ENCODE results near the gene TMEM164.

Gene TMEM164

GRCh38 chrX:110081320-110081719 lies 78.4 kb downstream of the TMEM164 start:
- DNase-seq (ENCODE audit: low spot score) = no peak

DNA sequence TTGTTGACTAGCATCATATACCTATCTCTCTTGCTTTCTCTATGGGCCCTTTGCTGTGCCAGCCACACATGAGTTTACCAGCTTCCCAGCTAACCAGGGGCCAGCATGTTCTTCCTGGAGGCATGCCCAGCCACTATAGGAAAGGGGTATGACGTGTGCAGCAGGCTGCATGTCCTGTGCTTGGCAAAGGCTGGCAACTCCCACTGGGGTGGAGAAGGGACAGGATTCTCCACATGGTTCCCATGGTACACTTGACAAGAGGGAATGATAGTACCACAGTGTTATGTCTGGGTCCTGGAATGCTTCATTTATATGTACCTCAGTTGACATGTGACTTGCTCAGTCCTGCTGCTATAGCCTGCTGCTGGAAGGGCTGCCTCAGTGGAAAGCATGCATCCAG lies 78.8 kb downstream of the TMEM164 start:
- DNase-seq (ENCODE audit: low spot score) = no peak

- DNase-seq (ENCODE audit: low spot score) = no peak
Measured at GRCh38 chrX:110082161-110082560, 79.2 kb downstream of the TMEM164 start.

GRCh38 chrX:110086162-110086915 lies 83.4 kb downstream of the TMEM164 start:
- no peak for DNase-seq (ENCODE audit: low spot score)

DNA sequence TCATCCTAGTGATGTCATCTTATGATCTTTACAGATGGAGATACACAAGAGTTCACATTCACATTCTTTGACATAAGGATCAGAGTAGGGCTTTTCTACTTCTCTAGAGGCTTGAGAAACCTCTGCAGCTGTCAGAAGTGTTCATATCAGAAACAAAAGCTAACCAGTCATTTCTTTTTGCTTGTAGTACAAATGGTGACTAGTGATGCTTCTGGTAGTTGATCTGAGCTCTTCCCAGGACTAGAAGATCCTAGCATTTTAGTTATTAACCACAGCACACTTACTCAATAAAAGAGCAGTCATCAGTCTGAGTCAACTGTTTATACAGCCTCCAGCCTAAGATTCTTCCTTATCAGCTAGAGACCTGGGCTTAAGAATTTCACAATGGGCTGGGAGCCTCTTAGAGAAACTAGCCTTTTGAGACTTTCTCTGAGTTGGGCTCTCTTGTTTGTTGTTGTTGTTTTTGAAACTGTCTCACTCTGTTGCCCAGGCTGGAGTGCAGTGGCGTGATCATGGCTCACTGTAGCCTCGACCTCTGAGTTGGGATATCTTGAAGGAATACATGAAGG lies 84.1 kb downstream of the TMEM164 start:
- DNase-seq (ENCODE audit: low spot score) = no peak

- DNase-seq (ENCODE audit: low spot score) = no peak
Measured at GRCh38 chrX:110087485-110088356, 84.8 kb downstream of the TMEM164 start.

DNA sequence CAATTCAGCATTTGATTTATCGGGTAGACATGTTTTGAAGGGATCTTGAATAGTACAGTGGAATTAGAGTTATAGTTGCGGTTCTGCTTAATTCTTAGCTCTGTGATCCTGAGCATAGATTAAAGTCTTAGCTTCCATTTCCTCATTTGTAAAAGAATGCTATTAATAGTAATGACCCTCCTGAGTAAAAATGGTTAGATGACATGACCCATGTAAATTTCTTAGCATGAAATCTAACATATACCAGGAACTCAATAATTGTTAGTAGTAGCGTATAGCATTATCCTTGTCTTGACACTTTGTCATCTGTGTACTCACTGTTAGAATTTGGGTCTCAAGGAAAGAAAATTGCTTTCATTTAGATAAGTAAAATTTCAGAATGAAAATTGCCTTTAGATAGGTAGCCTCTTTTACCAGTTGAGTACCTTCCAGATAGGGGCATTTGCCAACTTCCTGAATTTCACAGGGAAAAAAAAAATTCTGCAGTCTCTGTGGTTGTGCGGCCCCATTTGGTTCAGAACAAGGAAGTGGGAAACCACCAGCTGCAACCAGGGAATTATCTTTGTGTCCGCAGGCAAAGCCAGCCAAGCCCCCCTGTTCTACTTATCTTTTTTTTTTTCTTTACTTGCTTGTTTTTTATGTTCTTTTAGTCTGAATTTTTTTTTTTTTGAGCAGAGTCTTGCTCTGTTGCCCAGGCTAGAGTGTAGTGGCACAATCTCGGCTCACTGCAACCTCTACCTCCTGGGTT lies 86.9 kb downstream of the TMEM164 start:
- no peak for DNase-seq (ENCODE audit: low spot score)

- DNase-seq (ENCODE audit: low spot score) = no peak
Measured at GRCh38 chrX:110097920-110098319, 95.0 kb downstream of the TMEM164 start.

DNA sequence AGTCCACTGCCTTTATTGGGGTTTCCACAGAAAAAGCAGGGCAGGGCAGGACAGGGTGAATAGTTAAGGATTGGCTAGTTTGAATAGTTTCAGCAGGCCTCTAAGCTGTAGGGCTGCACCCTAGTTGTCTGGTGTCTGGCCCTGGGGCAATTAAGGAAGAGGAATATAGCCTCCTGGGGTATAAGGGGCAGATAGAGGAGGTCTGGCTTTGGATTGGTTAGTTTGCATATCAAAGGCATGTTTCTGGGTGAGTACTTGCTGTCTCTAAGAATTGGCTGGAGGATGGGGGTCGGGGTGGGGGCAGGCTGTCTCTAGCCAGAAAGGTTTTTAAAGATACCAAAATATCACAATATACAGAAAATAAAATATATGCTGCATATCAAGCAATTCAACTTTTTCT lies 100.4 kb downstream of the TMEM164 start:
- DNase-seq (ENCODE audit: low spot score) = no peak

DNA sequence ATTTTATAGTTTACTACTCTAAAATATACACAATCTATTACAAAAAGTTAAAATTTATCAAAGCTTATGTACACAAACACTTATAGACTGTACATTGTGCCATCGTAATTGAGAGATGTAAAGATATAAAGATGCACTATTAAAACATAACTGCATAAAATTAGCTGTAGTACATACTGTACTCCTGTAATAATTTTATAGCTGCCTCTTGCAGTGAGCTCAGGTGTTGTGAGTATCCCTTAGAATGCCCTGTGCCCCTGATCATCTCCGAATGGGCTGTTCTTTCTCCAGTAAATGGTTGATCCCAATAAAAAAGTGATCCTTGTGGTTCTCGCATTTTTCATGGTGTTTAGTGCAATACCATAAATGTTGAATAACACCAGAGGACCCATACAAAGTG lies 101.2 kb downstream of the TMEM164 start:
- no peak for DNase-seq (ENCODE audit: low spot score)

GRCh38 chrX:110108381-110108821 lies 105.5 kb downstream of the TMEM164 start:
- DNase-seq (ENCODE audit: low spot score) = no peak

DNA sequence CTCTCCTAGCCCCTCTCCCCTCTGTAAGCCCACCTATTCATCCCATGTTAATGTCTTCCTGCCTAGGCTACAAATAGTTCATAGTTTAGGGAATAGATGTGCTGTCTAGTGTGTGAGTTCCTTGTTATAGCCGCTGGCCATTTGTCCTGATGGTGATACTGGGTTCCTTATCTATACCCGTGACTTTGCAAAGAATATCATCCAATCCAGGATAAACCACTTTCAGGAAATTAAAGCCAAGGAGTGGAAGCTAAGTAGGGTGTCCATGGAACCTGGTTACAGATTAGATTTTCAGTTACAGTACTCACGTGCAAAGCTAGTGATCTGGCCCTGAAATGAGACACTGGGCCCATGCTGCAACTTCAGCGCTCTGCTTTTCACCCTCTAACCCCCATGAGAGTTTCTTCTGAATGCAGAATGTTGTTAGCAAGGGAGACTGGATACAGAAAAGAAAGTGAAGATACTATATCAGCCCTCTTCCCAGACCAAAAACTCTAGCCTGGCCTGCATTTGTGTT lies 111.4 kb downstream of the TMEM164 start:
- DNase-seq (ENCODE audit: low spot score) = no peak

DNA sequence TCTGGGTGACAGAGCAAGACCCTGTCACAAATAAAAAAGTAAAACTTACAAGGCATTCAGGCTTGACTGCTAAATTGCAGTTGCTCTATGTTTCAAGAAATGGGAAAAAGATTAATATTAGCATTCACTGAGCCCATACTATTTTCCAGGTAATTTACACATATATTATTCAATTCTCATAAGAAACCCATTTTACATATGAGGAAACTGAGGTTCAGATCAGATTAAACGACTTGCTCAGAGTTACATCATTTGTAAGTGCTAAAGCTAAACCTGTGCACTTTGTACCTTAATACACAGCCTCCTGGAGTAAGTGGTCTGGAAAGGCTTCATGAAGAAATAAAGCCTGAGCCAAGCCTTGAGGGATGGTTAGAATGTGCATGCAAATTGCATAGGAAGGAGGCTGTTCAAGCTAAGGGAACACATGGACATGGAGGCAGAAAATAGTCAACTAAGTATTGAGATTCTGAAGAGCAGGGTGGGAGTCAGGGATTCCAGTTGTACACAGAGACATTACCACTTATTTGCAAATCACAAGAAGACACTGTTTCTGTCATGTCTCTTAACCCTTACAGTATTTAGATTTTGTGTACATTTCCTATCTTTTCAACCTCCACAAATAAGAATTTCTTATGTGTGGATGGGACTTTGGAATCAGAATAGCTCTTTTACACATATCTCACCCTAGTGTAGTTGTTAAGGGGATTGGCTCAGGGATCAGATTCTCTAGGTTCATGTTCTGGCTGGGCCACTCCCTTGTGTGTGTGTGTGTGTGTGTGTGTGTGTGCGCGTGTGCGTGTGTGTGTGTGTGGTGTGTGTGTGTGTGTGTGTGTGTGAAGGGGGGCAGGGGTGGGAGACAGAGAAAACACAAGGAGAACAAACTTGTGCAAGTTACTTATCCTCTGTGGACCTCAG lies 113.4 kb downstream of the TMEM164 start:
- DNase-seq (ENCODE audit: low spot score) = no peak

DNA sequence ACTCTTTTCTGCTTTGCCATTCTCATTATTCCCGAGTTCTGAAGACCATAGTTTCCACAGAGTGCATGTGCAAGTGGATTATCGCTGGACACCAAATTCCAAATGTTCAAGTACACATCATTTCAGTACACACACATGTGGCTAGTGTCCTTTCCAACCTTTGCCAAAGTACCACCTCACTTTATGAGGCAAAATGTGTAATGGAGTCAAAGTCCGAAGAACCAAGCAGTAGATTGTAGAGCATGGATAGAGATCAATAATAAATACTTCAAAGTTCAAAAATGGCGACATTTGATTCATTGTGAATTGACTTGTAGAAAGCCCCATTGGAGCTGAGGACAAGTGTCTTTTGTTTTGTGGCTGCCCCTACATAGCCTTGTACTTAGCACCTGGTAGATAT lies 115.6 kb downstream of the TMEM164 start:
- DNase-seq (ENCODE audit: low spot score) = no peak

- DNase-seq (ENCODE audit: low spot score) = no peak
Measured at GRCh38 chrX:110119480-110119879, 116.6 kb downstream of the TMEM164 start.

DNA sequence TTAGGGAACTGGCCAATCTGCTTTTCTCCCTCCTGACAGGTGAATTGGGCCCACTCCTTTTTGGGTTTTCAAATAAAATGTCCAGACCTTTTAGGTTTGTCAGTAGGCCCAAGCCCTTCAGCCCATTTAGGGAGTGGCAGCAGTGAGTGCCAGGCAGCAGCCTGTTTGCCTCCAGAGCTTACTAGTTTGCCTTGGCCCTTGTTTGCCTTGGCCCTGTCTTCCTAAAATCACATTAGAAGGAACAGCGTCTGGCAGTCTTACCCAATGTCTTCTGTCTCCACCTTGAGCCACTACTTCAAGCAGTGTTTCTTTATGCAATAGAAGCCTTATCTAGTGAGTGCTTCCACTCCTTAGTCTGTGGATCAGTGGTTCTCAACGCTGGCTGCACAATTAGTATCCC lies 117.1 kb downstream of the TMEM164 start:
- no peak for DNase-seq (ENCODE audit: low spot score)

DNA sequence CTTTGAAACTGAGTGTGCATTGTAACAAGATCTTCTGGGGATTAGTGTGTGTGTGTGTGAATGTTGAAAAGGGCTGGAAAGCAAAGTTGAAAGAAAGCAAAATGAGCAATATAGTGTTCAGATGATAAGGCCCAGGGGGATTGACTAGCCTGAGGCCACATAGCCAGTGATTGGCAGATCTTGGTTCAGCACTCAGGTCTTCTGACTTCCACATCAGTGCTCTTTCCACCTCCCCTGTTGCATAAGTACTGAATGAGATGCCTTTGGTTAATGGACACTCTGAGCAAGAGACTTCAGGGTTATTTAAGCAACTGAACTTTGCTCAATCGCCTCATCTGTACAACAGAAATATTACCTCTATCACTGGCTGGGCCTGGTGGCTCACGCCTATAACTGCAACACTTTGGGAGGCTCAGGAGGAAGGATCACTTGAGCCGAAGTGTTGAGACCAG lies 120.4 kb downstream of the TMEM164 start:
- no peak for DNase-seq (ENCODE audit: low spot score)

DNA sequence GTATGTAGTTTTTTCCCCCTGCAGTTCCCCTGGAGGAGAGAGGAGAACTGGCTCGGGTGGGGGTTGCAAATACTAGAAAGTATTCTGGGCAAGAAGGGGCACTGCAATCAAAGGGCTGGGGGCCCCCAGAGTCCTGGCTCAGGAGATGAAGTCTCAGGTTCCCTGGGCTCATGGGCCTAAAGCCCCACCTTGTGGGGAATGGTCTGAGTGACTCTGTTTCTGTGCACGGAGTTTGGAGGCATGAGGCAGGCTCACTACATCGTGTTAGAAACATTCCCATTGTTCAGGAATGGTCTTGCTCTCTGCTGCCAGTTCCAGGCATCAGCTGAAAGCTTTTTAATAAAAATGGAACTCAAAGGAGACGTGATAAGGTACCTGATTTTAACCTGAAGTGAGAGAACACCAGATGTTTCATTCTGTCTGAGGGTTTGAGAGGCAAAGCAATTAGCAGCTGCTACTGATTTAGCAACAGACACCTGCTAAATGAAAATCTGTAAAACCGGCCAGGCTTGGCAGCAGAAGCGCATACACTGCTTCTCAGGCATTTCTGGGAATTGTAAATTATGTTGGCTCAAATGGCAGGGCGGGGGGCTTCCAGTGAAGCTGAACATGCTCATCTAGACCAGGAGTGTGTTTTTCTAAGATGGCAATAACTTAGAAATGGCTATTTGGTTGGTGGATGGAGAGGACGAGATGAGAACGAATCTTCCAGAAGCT lies 122.7 kb downstream of the TMEM164 start:
- DNase-seq (ENCODE audit: low spot score) = no peak

DNA sequence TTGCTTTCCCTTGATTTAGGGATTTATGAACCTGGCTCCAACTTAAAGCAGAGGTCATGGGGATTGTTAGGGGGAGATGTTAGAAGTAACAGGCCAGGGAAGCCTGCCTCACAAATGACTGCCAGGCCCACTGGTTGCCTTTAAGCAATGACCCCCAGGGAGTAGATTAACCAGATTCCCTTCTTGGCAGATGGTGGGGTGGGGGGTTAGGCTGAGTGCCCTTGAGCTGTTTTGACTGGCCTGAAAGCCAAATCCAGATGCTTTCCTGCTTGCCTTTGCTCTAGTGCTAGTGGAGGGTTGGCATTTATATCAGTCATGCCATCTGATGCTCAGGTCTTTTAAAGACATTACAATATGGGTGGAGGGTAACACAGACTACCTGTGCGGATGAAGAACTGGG lies 128.1 kb downstream of the TMEM164 start:
- DNase-seq (ENCODE audit: low spot score) = no peak

GRCh38 chrX:110132450-110133114 lies 129.7 kb downstream of the TMEM164 start:
- no peak for DNase-seq (ENCODE audit: low spot score)
